ENCODE measurements around the gene ARHGAP15.

The ARHGAP15 gene

GRCh38 chr2:143176606-143177005 is 47.4 kb downstream of the ARHGAP15 start:
- no peak for DNase-seq

GRCh38 chr2:143177096-143177786 is 48.0 kb downstream of the ARHGAP15 start:
- no peak for DNase-seq

GRCh38 chr2:143181494-143181893 is 52.3 kb downstream of the ARHGAP15 start:
- DNase-seq, result no peak

- no peak for DNase-seq
Measured at GRCh38 chr2:143182649-143183048, 53.4 kb downstream of the ARHGAP15 start.

- no peak for DNase-seq
Measured at GRCh38 chr2:143183804-143184463, 54.7 kb downstream of the ARHGAP15 start.

- no peak for DNase-seq
Measured at GRCh38 chr2:143186876-143187275, 57.7 kb downstream of the ARHGAP15 start.

- no peak for DNase-seq
Measured at GRCh38 chr2:143190431-143190830, 61.2 kb downstream of the ARHGAP15 start.

GRCh38 chr2:143192106-143192505 is 62.9 kb downstream of the ARHGAP15 start:
- no peak for DNase-seq

- no peak for DNase-seq
Measured at GRCh38 chr2:143192716-143193115, 63.5 kb downstream of the ARHGAP15 start.

GRCh38 chr2:143193121-143193520 is 63.9 kb downstream of the ARHGAP15 start:
- no peak for DNase-seq

GRCh38 chr2:143195511-143195910 is 66.3 kb downstream of the ARHGAP15 start:
- DNase-seq, result no peak

GRCh38 chr2:143204062-143204461 is 74.8 kb downstream of the ARHGAP15 start:
- no peak for DNase-seq

GRCh38 chr2:143205106-143205764 is 76.0 kb downstream of the ARHGAP15 start:
- DNase-seq, result peak; percentile 21 to 23

GRCh38 chr2:143209570-143210445 is 80.6 kb downstream of the ARHGAP15 start:
- no peak for DNase-seq

GRCh38 chr2:143210446-143210819 is 81.2 kb downstream of the ARHGAP15 start:
- DNase-seq, result no peak

GRCh38 chr2:143217512-143218115 is 88.4 kb downstream of the ARHGAP15 start:
- peak; percentile 63 to 74 for DNase-seq

- no peak for DNase-seq
Measured at GRCh38 chr2:143218621-143219020, 89.4 kb downstream of the ARHGAP15 start.

- DNase-seq, result no peak
Measured at GRCh38 chr2:143219266-143219665, 90.0 kb downstream of the ARHGAP15 start.

GRCh38 chr2:143223556-143223955 is 94.3 kb downstream of the ARHGAP15 start:
- DNase-seq, result no peak

- DNase-seq, result no peak
Measured at GRCh38 chr2:143225931-143226330, 96.7 kb downstream of the ARHGAP15 start.

GRCh38 chr2:143226714-143227541 is 97.7 kb downstream of the ARHGAP15 start:
- no peak for DNase-seq

GRCh38 chr2:143229411-143229810 is 100.2 kb downstream of the ARHGAP15 start:
- DNase-seq, result no peak
